NCI-H526 treated with DMSO at 0.1 percent for 48 hours (cell line): ENCODE measurements around the gene MFF.

Experiments used
- DNase-seq: peaks from one replicate; lab custom pipeline; 2025; lab: John Stamatoyannopoulos, UW

Gene MFF, protein sequence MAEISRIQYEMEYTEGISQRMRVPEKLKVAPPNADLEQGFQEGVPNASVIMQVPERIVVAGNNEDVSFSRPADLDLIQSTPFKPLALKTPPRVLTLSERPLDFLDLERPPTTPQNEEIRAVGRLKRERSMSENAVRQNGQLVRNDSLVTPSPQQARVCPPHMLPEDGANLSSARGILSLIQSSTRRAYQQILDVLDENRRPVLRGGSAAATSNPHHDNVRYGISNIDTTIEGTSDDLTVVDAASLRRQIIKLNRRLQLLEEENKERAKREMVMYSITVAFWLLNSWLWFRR

DNA sequence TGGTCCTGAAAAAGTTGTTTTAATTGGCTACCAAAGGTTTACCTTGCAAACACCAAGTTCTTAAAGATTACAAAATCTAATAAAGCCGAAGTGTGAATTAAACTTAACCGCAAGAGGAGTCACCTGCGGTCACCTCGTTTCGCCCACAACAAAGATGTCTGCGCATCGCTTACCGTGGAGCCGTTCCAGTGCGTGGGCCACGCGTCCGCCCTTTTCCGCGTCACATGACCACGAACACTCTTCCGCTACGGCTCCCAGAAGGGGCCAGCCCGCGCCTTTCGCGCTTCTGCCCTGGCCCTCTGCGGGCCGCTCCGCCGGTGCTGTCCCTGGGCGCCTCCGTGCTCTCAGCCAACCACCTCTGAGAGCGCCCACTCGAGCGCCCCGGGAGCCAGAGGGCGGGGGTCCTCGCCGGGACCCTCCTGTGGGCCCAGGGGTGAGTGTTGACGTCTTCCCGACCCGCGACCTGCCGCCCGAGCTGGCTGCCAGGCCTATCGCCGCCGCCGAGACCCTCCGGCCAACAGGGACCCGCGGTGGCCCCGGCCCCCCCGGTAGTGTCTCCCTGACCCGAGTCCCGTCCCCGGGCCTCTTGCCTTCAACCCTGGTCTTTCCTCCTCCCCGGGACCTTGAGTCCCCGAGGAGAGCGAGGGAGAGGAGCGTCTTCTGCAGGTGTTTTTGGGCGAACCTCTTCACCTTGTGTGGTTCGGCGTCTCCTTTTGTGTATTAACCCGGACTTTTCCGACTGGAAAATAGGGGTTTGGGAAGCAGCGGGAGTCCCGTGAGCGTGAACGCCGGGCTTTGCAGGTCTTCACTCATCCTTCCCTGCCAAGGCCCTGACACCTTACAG lies at the start of gene MFF:
TSS of gene MFF (plus strand) at position 257 of the 844 bp plus-strand sequence. CDS start 5,415 bp downstream, outside the sequence.
- DNase-seq = peak; percentile 78

DNA sequence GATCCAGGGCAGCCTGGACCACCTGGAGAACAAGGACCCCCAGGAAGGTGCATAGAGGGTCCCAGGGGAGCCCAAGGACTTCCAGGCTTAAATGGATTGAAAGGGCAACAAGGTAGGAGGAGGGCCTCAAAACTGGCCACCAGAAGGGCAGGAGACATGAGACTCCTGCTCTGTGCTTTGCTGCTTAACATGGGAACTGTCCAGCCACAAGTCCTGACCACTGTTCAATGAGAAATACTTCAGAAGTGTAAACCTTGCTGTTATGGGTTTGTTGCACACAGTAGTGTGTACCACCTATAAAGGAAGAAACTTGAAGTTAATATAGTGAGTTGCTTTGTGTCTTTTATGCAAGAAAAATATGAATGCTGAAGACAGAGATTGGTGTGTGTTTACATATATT lies 44.2 kb upstream of the MFF start:
- DNase-seq = no peak

DNA sequence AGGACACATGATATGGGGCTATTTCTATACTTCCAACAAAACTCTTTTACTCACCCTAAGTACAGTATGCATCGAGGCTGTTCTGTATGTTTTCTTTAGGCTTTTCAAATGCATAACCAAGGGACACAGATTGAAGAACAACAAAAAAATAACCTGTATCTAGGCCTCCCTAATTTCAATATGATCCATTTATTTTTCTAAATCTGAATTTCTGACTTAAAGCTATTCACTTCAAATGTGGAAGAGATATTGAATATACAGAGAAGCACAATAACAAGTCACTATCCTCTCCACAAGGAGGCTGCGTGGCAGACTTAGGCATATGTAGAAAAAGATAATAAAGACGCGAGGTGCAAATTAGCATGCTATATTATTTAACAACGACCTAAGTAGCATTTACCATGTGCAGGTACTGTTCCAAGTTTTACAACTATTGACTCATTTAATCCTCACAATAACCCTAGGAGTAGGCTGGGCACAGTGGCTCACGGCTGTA lies 39.3 kb upstream of the MFF start:
- no peak for DNase-seq

DNA sequence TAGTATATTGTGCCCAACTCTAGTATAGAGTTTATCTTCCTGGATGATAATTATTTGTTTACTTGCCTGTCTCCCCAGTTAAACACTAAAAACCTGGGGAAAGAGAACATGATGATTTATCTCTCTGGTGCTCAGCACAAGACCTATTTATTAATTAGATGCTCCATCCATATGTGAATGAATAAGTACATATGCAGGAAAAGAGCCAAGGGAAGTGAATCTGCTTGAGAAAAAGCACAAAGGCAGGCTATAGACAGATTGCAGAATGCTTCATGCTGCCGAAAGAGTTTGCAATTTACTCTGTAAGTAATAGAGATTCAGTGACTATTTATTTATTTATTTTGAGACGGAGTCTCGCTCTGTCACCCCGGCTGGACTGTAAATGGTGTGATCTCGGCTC lies 37.3 kb upstream of the MFF start:
- DNase-seq = no peak

DNA sequence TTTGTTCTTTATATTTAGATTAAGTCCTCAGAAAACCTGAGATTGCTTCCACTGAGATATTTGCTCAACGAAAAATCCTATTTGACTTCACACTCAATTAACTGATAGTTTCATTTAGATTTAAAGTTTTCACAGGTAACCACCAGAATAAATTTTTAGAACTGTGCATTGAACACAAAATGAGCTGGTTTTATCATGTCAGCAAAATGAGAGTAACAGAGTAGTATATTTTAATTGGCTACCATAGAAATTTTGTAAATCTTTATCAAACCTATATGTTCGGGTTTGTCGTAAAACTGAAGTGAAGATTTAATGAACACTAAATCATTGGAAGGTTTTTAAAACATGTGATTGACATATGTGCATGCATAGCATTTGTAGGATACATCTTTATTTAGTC lies 32.7 kb upstream of the MFF start:
- DNase-seq = no peak

DNA sequence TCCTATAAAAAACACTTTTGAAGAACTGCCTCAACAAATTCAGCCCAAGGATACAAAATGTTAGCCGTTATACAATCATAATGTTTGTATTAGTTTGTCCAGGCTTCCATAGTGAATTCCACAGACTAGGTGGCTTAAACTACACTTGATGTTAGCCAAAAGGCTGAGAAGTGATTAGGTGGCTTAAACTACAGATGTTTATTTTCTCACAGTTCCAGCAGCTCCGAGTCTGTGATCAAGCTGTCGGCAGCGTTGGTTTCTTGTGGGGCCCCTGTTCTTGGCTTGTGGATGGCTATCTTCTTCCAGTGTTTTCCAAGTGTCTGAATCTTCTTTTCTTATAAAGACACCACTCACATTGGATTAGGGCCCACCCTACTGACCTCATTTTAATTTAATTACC lies 31.5 kb upstream of the MFF start:
- no peak for DNase-seq

DNA sequence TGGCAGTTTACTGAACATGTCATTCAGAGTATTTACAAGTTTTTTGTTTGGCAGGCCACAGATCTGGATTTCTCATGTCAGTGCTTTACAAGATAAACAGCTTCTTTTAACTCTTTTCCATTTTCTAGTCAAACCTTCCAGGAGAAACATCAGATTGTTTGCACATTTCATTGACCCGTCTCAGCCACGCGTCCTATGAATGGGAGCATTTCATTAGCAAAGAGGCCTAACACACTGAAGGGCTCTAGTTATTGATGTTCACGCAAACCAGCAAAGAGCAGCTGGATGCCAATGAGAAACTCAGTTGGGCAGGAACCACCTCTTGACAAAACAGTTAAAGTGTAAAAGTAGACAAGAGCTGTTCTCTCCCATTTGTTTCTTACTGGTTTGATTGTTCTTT lies 29.2 kb upstream of the MFF start:
- DNase-seq = no peak

DNA sequence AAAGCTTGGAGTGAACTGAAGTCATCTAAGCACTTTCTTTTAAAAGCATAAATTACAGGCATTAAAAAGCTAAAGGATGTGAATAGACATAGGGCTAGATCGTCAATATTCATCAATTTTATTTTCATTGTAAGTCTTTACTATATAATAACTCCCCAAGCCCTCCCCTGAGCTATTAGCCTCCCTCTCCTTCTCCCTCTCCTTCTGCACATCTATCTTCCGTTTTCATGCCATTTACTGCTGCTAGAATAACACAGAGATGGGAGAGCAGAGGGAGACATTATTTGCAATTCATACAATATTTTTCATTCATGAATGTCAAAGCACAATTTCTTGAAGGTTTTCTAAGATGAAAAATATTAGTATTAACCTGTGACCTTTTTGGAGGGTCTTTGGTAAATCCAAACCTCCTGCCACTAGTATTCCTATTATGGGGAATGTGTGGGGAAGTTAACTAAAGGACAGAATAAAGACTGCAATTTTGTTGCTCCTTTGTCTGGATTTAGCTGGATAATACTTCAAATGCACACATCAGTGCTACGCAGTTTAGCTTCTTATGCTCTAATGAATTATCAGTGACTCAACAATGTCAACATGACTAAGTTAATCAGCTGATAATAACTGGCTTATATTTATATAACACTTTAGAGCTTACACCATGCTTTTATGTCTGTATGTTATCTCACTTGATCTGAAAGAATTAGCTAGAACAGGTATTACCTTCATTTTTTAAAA lies 28.2 kb upstream of the MFF start:
- DNase-seq = no peak

DNA sequence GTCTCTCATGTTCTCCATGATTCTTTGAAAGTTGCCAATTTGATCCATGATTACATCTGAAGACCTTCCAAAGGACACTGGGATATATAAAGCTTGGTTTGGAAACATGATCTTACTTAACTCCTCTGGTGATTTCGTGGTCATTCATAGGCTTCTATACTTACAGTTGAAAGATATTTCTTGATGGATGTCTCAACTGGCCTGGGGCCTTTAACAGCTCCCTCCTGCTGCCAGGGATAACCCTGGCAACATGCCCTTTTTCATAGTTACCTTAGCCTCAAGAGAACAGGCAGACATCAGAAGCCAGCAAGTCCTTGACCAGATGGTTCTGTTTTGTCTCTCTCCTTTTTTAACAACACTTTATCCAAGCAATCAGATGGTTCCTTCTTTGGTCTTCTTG lies 23.5 kb upstream of the MFF start:
- DNase-seq = no peak

DNA sequence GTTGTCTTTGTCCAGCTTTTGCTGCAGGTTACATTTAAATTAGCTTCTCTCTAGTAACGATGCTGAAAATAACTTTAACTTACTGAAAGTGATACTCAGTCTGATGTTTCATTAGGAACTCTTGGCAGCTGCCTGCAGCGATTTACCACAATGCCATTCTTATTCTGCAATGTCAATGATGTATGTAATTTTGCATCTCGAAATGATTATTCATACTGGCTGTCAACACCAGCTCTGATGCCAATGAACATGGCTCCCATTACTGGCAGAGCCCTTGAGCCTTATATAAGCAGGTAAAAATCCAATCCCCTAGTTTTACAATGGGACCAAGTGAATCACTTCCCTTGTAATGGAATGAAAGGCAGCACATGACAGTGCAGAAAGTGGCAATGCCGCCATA lies 16.3 kb upstream of the MFF start:
- DNase-seq = no peak

DNA sequence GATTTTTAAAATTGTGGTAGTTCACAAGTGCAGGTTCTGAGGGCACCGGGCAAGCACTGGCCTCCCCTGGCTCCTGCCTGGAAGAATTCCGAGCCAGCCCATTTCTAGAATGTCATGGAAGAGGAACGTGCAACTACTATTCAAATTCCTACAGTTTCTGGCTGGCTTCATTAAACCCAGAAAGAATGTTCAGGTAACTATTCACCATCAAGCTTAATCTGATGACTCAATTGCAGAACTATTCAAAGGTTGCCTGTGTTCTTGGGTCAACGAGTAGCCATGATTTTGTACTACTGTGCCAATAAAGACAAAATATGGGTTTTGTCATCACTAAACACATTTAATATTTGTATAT lies 14.3 kb upstream of the MFF start:
- DNase-seq = no peak

DNA sequence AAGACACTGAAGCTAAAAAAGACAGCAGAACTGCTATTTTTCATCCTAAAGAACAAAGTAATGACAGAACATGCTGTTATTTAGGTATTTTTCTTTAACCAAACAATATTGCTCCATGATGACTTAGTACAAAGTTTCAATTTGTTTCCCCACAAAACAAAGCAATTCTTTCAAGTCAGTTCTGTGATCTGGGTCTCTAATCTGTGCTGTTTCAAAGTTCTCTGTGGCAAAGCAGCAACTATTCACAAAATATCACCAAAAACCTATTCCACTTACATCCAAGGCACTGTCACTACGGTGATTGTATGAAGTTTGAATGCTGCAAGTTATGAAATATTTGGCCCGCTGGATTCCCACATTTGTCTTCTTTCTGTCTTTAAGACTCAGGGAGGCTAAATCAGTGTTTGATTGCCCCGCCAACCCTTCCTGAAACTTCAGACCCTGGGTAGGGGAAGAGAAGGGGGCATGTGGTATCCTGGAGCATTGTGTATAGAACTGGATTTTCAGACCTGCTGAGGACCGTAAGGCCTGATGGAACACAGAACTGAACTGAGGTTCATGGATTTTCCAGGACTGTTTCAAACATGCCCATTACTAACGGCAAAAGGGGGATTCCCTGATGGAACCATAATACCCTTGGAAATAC lies 13.1 kb upstream of the MFF start:
- DNase-seq = no peak

DNA sequence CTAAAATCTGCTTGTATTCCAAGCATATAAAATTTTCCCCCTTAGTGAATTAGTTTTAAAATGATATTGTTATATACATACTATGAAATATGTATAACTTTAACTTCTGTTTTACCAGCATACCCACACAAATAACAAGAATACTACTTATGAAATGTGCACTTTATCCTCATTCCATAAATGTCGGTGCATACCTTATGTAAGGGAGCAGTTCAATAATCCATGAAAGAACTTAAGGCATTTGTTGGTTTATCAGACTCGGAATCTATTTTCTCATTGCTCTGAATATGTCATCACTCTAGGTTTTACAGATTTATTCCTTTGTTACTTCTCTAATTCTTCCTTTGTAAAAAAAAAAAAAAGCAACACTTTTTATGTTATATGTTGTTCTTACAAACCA lies 12.5 kb upstream of the MFF start:
- DNase-seq = no peak

DNA sequence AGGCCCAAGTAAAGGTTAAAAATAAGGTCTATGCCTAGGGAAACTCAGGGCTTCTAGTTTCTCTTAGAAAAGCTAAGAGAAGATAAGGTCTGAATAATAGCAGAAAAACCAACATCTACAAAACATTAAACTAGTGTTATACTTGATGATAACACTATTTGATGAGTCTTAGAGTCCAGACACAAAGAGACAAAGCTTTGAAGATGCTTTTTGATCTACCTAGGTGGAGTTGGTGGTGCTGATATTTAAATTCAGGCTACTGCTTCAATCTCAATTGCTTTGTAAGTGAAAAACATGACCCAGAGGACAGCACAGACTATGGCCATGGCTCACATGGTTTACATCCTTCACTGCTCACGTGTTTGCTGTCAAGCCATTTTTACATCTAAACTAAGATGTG lies 11.7 kb upstream of the MFF start:
- DNase-seq = no peak

DNA sequence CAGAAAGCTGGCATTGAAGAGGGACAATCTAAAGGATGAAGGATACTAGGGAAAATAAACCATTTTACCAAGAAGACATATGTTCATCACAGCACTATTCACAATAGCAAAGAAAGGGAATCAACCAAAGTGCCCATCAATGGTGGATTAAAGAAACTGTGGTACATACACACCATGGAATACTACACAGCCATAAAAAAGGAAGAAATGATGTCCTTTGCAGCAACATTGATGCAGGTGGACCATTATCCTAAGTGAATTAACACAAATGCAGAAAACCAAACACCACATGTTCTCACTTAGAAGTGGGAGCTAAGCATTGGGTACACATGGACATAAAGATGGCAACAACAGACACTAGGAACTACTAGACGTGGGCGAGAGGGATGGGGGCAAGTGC lies 7.2 kb upstream of the MFF start:
- no peak for DNase-seq

DNA sequence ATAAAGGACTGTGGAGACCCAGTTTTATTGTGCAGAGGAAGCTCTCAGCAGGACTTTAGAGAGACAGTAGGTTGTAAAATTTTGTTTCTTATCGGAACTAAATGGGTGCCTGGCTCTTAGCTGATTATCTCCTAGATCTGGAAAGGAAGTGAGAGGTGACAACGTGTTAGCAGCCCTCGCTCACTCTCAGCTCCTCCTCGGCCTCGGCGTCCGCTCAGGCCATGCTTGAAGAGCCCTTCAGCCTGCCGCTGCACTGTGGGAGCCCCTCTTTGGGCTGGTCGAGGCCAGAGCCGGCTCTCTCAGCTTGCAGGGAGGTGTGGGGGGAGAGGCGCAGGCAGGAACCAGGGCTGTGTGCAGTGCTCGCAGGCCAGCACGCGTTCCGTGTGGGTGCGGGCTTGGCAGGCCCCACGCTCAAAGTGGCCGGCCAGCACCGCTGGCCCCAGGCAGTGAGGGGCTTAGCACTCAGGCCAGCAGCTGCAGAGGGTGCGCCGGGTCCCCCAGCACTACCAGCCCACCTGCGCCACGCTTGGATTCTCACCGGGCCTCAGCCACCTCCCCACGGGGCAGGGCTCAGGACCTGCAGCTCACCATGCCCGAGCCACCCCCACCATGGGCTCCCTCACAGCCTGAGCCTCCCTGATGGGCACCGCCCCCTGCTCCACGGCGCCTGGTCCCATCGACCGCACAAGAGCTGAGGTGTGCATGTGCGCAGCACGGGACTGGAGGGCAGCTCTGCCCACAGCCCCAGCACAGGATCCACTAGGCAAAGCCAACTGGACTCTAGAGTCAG lies 4.6 kb upstream of the MFF start:
- no peak for DNase-seq

DNA sequence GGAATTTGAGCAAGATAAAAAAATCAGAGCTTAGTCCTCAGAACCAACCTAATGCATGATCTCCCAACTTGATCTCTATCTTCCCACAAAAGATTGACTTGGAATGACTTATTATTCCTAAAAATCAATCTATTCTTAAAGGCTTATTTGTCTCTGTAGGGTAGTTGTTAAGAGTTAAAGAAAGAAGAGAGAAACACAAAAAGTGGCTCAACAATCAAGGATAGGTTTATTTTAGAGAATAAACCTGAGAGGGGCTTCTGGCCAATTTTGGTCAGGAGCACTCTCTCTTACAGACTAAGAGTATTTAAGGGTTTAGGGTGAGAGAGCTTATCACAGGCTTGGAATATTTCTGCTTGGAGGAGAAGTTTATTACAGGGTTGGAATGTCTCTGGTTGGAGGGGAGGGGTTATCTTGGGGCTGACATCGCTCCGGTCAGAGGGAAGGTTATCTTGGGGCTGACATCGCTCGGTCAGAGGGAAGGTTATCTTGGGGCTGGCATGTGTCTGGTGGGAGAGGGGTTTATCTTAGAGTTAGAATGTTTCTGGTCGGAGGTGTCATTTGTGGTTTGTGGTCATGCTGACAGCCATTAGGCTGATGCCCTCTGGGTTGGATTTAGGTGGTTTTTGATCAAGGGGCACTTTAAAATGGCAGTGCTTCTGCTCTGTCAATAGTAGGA lies 2.4 kb upstream of the MFF start:
- no peak for DNase-seq

DNA sequence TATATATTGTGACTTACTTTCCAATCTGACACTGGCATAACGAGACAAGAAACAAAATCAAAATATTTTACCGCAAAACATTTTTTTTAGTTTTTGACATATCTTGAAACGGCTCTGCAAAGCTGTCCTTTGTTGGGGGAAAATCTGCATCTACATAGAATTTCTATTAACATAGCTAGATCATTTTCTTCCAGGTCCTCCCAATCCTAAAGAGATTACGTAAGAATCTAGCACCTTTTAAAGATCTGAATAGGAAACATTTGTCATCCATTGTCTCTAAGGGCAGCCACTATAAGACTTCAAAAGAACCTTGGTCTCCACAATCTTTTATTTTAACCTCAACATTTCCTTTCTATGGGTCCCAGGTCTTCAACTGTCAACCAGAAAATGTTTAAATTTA lies 1.2 kb upstream of the MFF start:
- no peak for DNase-seq

DNA sequence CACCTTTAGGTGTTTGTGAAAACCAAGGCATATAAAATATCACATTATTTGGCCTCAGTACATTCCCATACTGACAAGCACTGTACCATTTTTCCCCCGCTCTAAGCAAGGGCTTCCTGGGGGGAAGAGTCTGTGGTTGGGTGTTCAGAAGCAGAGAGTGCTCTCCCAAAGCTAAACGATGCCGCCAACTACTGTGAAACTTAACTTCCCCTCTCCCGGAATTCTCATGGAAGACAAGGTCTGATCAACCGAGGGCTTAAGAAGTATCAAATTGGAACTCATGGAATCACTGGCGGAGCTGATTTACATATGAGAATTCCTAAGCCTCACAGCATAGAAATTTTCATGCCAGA lies 433 bp upstream of the MFF start:
- no peak for DNase-seq

DNA sequence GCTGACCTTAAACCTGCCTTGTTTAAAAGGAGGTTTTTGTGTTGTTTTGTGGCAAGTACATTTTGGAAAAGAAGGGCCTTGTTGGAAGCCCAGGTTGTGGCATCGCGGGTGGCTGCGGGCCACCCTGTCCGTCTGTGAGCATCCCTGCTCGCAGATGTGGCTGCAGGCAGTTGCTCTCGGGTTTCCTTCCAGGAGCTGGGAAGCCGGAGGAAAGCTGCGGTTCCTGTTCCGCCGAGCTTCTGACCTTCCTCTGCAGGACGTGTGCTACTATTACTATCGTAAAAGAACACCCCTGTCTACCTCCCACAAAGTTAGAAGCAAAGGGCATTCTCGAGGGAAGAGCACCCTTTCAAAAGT lies 766 bp downstream of the MFF start:
- peak; percentile 67 for DNase-seq

DNA sequence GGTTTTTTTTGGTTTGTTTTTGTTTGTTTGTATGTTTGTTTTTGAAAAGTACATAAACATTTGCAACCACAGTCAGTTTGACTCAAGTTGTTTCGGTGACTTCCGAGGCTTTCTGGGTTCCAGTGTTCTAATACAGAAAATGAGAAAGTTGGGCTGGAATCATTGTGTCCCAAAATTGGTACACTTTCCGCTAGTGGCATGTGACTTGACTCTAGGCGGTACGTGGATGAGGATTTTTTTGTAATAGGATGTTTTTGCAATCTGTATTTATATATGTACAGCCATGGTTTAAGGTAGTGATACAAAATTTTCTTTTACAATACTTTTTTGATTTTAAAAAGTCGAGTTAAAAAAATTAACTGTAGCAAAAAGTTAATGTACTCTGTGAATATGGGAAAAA lies 1.7 kb downstream of the MFF start:
- no peak for DNase-seq
